HG02763 (cell line): Measurements from ENCODE around the gene TMEM63C.
A peak's percentile ranks its signal among the peaks of the same experiment; 100 is the strongest.
"Not testable (repeated sequence)": the region's sequence is repeated elsewhere in the genome, so short reads cannot be mapped to it uniquely, and the experiment has no call there.

Experiments
- ATAC-seq: cut with Tn5 transposase; IDR thresholded peaks from one replicate; pipeline ENCODE4 v1.9.1; 2021; ENCODE audit warnings: mild to moderate bottlenecking, moderate library complexity; ENCODE audit not compliant: unreplicated experiment

TMEM63C gene

DNA sequence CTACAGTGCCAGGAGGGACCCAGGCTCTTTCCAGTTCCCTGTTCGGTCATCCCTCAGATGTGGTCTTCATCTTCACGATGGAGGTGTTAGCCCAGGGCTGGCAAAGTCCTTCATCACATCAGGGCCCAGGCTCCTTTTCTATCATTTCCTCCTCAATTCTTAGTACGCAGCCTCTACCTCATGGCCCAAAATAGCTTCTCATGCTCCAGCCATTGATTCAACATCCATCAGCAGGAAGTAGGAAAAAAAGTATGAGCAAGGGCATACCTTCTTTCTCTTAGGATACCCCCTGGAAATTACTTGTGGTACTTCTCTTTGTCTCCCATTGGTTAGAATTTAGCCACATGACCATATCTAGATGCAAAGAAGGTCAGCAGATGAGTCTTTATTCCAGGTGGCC is 27.8 kb upstream of the TMEM63C start:
- no peak for ATAC-seq

DNA sequence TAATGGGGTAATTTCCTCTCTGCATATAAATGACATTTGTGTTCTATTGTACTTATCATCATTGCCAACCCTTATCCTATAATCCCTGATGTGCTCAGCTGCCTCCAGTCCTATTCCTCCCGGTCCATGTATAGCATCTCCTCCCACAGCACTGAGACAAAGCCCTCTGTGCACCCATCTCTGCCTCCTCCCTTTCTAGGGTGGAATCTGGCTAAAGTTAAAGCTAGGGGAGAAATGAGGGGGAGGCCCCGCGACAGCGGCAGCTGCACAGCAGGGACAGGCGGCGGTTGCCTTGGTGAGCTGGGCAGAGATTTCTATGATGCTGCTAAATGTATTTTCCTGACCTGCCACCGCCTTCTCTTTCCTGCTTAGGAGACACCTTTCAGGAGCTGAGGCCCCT is 27.2 kb upstream of the TMEM63C start:
- ATAC-seq, result no peak

DNA sequence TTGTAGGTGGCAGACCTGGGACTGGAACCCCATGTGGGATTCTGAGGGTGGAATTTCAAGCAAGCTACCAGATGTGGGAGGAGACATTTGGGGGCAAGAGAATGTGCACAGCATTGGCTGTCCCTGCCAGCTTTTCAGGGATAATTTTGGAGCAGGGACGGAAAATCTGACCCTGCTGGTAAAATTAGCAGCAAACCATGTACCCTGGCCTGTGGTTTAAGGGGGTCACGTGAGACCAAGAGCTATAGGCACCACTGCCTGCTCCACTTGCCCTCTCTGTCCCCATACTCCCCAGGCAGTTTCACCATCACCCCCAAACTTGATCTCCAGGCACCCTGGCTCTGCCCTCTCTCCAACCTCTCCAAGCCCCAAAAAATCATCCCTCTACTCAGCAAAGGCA is 26.5 kb upstream of the TMEM63C start:
- ATAC-seq, result no peak

DNA sequence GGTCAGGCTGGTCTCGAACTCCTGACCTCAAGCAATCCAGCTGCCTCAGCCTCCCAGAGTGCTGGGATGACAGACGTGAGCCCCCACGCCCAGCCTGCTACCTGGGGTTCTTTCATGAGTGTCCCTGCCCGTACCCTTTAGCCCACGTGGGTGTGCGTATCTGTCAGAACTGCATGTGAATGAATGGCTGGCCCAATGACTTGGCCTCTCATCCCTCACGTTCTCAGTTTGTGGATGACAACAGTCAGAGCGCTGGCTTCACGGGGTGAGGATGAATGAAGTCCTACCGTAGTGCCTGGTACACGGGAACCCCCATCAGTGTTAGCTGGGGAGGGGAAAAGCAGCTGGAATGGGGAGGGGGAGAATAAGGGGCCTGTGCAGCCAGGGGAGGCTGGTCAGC is 23.9 kb upstream of the TMEM63C start:
- ATAC-seq, result no peak

DNA sequence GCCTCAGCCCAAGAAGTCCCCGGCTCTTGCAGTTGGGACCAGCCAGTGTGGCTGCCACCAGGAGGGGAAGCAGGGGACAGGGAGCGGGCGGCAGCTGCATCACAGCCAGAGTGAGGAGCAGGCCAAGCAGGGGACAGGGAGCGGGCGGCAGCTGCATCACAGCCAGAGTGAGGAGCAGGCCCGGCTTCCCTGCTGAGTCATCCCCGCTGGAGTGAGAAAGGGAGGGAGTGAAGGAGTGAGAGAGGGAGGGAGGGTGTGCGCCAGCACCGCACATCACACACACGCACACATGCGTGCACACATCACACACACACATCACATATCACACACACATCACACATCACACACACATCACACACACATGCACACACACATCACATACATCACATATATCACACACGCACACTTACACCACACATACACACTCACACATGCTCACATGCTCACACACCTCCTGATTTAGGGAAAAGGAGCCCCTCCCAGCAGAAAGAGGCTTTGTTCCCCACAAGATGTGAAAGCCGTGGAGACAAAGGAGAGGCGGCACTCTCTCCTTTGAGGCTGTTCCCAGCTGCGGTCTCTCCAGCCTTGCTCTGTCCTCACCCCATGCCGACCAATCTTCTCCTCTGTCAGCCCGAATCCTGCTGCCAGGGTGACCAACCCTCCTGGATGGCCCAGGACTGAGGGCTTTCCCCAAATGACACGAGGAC is 23.3 kb upstream of the TMEM63C start:
- ATAC-seq, result no peak

DNA sequence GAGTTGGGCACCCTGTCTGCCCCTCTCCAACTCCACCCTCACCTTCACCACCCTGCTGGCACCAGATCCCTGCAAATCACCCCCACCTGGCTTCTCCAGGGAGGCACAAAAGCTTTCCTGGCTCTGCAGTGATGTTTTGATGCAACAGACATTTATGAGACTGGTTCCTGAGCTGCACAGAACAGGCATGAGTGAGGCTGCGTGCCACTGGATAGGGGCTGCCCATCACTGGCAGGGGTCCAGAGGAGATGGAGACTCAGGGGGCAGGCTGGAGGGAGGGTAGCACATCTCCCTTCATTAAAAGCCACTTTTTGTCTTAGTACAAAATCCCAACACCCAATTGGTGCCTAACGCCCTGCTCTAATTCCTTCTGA is 22.7 kb upstream of the TMEM63C start:
- no peak for ATAC-seq

DNA sequence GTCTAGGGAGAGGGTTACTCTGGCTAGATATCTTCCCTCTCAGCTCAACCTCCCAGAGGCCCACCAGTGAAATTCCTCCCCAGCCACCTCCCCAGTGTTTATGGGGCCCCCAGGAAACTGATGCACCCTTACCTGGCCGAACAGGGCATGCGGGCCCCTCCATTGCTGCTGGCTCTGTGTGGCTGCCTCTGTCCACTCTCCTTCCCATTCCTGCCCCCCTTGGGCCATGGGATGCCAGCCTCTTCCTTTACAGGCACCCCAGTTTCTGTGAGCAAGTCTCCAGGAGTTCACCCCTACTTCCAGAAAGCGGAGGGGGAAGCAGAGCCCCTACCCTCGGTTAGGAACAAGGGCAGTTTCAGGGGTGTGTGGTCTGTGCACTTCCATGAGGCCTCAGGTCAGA is 20.6 kb upstream of the TMEM63C start:
- no peak for ATAC-seq

DNA sequence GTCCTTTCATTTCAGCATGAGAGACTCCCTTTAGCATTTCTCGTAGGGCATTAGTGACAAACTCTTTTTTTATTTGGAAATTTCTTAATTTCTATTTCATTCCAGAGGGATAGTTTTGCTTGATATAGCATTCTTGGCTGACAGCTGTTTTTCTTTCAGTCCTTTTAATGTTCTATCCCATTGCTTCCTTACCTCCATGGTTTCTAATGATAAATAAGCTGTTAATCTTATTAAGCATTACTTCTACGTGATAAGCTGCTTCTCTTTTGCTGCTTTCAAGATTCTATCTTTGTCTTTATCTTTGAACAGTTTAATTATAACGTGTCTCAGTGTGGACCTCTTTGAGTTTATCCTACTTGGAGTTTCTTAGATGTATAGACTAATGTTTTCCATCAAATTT is 11.6 kb upstream of the TMEM63C start:
- no peak for ATAC-seq

DNA sequence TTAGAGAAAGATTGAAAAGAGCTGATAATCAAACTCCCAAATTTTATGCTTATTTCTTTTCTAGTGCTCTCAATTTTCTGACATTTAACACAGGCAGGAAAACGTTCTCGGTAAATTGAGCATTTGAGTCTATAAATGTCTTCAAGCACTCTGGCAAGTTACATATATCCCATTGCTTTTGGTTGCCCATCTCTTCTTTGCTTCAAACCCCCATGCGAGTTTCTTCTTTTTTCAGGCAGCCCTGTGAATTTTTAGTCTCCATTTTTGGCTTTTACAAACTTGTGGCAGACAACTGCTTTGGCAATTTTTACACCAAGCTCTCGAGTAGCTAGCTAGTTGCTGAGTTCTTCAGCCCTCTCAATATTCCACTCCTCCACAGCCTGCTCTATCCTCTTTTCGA is 8.7 kb upstream of the TMEM63C start:
- no peak for ATAC-seq

DNA sequence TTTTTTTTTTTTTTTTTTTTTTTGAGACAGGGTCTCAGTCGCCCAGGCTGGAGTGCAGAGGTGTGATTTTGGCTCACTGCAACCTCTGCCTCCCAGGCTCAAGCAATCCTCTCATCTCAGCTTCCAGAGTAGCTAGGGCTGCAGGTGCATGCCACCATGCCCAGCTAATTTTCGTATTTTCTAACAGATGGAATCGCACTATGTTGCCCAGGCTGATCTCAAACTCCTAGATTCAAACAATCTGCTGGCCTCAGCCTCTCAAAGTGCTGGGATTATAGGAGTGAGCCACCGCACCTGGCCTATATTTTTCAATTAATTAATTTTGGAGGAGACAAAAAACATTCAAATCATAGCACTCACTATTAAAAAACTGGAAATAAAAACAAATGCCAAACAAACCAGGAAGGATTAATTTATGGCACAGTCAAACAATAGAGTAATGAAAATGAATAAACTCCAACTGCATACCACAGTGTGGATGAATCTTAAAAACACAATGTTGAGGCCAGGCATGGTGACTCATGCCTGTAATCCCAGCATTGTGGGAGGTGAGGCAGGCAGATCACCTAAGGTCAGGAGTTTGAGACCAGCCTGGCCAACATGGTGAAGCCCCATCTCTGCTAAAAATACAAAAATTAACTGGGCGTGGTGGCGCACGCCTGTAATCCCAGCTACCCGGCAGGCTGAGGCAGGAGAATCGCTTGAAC is 7.5 kb upstream of the TMEM63C start:
- not testable (repeated sequence) for ATAC-seq

DNA sequence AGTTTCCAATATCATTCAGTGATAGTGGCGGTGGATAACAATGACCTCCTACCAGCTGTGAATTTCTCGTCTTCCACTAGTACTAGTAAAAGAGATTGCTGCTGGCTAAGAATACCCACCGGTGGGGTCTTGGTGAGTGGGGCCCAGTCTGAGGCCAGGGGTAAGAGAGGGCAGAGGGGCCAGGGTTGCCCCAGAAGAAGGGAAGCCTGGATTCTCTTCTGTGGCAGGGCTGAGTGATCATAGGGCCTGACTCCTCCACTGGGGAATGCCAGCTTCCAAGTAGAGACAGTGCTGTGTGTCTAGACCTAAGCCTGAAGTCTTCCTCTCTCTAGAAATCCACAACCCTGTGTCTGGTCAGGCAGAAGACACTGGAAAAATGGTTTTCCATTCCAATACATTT is 5.8 kb upstream of the TMEM63C start:
- ATAC-seq, result no peak

DNA sequence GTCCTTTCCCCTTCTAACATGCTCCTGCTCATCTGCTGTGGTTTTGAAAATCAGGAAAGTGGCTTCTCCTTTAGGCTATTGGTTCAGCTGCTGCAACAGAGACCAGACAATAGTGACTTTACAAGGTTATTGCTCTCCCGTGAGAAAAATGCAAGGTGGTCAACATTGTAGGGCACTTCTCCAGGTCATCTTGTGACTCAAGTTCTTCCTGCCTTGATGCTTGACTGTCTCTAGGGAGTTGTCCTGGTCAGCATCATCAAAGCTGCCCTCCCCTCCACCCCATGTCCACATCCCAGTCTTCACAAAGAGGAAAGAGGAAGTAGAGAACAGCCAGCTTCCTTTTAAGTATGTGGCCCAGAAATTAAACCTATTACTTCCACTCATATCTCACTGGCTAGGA is 3.9 kb upstream of the TMEM63C start:
- no peak for ATAC-seq

DNA sequence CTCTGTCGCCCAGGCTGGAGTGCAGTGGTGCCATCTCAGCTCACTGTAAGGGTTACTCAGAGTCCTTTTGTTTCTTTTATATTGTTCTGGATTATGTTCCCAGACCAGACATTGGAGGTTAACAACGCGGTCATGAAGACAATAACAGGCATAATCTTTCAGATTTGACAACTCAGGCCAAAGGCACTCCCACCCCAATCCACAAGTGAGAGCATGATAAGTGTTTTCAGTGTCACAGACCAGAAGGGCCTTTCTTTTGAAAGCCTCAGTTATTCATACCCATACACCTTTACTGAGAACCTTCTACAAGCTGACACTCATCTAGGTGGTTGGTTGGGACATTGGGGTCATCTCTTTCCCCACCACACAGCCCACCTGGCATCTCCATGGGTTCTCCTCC is 2.9 kb upstream of the TMEM63C start:
- no peak for ATAC-seq

DNA sequence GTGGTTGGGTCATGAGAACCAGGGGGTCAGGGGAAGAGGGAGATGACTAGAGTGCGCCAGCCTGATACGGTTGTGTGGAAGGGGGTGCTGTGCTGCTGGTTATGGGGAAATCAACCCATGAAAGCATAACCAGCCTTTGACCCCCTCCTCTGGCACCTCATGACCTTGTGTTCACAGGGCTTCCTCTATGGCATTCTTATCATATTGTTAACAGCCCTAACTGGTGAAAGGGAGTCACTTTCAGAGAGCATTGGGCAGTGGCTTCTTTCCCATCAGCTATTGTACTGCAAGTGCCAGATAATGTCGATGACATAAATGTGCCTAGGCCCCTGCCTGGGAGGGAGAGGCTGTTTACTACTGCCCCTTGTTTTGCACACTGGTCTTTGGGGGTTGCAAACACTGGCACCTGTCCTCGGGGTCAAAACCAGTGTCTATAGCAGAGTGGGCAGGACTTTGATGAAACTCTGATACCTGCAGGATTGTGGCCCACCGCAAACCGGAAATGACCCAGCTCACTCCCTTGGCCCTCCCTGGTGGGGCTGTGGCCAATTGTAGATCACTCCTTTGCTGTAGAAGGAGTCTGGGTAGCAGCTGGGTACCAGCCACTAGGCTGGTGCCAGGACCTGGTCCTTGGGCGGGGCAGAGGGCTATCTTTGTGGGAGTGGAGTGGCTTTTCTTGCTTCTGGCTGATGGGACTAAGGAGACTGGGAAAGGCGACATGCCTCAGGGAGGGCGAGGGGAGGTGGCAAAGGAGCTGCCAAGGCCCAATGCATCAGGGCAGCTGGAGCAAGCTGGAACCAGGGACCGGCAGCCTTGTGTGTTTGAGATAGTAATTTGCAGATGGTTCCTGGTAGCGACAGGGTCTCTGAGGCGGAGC is 634 bp upstream of the TMEM63C start:
- peak; percentile 7 for ATAC-seq

DNA sequence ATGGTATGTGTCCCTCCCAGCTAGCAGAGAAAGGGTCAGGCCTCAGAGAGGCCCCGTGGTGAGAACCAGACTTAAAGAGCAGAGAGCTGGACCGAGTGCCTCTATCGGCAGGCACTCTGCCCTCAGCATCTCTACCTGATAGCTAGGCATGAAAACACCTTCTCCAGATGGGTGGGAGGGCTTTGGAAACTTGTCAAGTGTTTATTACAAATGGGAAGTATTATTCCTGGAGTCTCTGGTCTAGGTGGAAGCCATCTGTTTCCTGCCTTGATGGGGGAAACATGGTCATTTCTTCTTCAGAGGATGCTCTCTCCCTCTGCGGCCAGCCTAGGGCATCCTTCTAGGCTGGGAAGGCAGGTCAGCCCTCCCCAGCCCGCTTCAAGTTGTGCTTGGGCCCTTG is 2.3 kb downstream of the TMEM63C start:
- ATAC-seq, result no peak

DNA sequence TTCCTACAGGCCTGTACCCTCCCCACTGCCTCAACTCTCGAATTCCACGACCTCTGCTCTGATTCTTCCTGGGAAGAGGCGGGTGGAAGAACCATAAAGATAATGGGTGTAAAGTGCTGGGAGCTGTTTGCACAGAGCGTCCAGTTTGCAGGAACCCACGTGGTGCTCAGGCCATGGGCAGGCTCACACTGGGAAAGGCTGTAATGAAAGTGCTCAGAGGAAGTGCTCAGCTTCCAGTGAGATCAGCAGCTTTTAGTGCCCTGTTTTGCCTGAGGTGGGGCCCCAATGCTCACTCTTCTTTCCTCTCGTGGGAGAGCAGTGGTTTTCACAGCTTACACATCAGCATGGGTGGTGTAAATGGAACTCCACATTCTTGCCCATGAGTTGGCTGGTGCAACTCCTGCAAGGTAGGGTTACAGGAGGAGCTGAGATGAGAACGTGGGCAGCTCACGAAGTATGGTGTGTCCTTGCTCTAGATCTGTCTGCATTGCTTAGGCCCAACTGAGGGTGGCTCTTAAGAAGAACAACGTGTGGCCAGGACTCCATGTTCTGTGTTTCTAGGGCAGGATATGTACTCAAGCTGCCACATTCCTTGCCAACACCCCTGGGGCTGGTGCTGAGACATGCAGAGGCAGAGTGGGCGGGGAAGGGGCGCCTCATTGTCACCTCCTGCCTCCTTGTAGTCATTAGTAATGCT is 2.9 kb downstream of the TMEM63C start:
- ATAC-seq, result no peak

DNA sequence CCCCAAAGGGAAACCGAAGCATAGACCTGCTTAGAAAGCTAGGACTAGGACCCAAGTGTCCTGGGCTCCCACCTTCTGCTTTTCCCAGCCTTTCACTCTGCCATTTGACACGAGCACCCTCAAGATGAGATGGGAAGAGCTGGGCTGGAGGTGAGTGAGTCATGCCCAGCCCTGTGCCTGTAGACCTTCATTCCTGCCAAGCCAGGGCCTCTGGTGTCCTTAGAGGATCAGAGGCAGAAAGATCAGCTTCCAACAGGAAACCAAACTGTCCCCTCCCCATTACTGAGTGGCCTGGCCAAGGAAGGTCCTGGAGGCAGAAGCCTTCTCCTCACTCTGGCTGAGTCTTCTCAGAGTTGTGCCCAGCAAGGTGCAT is 3.5 kb downstream of the TMEM63C start:
- ATAC-seq, result no peak

DNA sequence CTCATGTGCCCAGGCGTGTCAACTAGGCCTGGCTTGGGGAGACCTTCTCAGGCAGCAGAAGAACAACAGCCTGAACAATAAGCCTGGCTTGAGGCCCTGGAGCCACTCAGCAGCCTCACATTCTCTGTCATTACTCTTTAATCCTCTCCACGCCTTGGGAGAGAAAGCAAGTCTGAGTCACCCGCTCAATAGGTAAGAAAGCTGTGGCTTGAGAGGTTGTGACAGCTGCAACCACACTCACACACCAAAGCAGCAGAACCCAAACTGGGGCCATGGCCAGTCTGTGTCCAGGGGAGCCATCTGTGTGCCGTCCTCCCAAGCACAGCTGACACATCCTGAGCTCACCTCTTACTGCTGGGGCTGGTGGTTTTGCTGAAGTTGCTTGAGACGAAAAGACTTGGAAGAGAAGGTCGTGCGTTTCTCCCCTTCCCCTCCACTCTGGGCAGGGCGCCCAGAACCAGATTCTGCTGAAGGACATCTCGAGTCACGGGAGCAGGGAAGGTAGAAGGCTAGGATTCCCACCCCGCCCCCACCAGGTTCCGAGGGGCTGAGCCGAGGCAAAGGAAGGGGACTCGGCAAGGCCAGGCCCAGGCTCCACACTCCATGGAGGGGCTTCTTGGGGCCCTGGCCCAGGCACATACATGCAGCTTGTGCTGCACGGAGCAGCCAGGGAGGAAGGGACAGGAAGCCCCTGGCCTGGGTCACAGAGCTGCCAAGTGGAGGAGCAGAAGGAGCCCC is 5.5 kb downstream of the TMEM63C start:
- no peak for ATAC-seq

DNA sequence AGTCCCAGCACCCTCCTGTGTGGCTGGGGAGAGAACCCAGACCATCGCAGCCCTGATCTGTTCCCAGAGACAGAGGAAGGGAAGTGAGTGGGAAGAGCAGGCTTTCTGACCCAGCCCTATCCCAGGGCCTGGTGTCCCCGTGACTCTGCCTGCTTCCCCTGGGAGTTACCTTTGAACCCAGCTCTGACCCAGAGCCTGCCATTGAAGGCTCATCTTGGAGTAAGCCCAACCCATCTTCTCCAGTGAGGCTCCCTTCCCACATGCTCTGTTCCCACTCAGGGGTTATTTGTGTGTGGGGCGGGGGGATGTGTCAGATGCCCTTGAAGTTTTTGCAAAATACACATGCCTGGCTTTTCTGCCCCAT is 6.0 kb downstream of the TMEM63C start:
- no peak for ATAC-seq

DNA sequence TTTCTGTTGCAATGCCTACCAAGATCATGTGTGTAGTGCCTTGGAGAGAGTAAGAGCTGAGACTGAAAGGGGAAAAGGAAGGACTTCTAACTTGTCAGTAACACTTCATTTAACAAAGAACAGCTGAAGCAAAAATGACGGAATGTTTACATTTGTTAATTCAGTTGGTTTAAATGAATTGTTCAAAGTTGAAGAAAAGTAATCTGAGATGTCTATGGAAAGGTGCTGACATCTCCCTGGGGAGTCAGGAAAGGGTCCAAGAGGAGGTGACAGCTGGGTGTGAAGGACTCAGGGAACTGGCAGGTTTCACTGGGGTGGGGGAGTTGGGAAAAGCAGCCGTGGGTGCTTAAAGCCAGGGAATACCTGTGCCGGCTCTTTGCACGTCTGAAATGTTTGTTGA is 7.9 kb downstream of the TMEM63C start:
- ATAC-seq, result no peak

DNA sequence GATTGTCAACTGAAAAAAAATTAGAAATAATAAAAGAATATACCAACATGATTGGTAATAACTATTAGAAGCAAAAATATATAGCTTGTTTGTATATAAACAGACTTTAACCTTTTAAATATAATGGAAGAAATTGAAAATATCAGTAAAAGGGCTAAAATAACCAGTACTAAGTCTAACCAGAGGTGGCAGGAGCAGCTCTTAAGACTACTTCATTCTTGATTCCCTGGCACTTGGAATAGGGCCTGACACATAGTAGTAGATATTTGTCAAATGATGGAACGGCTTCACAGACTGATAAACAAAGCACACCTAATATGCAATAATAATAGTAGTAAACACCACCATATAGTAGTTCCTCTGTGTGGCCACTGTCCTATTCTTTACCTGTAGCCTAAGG is 9.4 kb downstream of the TMEM63C start:
- ATAC-seq, result no peak
